HUES64 (cell line): Measurements from ENCODE around the gene FGD5.

Source experiments
- H3K27ac ChIP-seq: 2 replicates; pipeline ENCODE4 v1.7.0; 2013; ENCODE audit warnings: low read depth, low read length, inconsistent platforms
- H3K27me3 ChIP-seq: 2 replicates; pipeline ENCODE4 v1.6.1; 2013; ENCODE audit warnings: mild to moderate bottlenecking, low read length; ENCODE audit not compliant: insufficient read depth
- H3K36me3 ChIP-seq: 2 replicates; pipeline ENCODE4 v1.6.1; 2013; ENCODE audit warnings: mild to moderate bottlenecking, low read length; ENCODE audit not compliant: insufficient read depth
- H3K4me1 ChIP-seq: 2 replicates; pipeline ENCODE4 v1.6.1; 2013; ENCODE audit warnings: mild to moderate bottlenecking, low read length, moderate library complexity; ENCODE audit not compliant: insufficient read depth
- H3K4me3 ChIP-seq: 2 replicates; pipeline ENCODE4 v1.5.1; 2013; ENCODE audit warnings: mild to moderate bottlenecking, low read length, moderate library complexity
- H3K9ac ChIP-seq: 2 replicates; pipeline ENCODE4 v1.6.1; 2013; ENCODE audit warnings: mild to moderate bottlenecking, low read depth, low read length
- H3K9me3 ChIP-seq: 2 replicates; pipeline ENCODE4 v1.6.1; 2013; ENCODE audit warnings: low read depth, low read length; ENCODE audit not compliant: insufficient read depth
- WGBS: fragments of 150-250, 120-280 bp; methylation state at CpG from one replicate; pipeline ENCODE4 v1.1.7; 2013; ENCODE audit warnings: missing lambda C conversion rate; 5-methylcytosine and 5-hydroxymethylcytosine counted together

FGD5 gene

DNA sequence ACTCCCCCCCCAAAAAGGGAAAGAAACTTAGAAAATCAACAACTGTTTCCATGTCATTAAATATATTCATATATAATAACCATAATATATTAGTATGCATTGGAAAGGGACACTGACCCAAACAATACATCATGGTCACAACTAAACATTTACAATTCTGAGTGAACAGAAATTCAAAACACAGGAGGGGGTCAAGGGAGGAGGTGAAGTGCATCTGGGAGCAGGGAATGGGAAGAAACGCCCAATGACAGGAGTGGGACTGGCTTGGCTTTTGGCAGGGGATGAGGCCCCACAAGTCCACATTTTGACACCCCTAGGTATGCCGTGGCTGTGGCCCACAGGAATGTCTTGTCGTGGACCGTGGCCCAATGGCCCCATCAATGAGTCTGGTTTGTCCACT lies 41.1 kb downstream of the FGD5 start:
- Histone ChIP-seq H3K4me3 (no peak overlapping the region), H3K4me1 (peaks cover 12% of the 10 kb centered on the region), H3K27ac (no peak overlapping the region), H3K36me3 (no peaks in the 10 kb centered on the region), H3K9ac (no peak overlapping the region), H3K9me3 (no peaks in the 10 kb centered on the region), H3K27me3 (no peaks in the 10 kb centered on the region)
- 93% methylated on average over 4 of the region's 4 CpGs for WGBS

DNA sequence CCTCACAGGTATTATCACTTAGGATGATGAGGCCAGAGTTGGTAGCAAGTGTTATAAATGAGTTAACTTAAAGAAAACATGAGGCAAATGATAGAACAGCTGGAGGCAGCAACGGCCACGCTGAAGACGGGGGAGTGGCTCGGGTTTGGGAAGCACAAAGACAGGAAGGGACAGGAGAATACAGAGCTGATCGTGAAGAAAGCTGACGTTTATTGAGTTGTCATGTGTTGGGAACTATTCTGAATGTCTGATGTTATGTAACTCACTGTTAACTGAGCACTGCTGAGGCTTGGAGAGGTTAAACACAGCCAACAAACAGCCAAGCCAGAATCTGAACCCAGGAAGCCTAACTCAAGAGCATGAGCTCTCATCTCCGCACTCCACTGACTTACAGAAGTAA lies 42.3 kb downstream of the FGD5 start:
- Histone ChIP-seq H3K9ac (no peak overlapping the region), H3K4me1 (peaks cover 12% of the 10 kb centered on the region), H3K9me3 (no peaks in the 10 kb centered on the region), H3K27ac (no peak overlapping the region), H3K4me3 (no peak overlapping the region), H3K36me3 (no peaks in the 10 kb centered on the region), H3K27me3 (no peaks in the 10 kb centered on the region)
- 62% methylated on average over 7 of the region's 7 CpGs for WGBS

DNA sequence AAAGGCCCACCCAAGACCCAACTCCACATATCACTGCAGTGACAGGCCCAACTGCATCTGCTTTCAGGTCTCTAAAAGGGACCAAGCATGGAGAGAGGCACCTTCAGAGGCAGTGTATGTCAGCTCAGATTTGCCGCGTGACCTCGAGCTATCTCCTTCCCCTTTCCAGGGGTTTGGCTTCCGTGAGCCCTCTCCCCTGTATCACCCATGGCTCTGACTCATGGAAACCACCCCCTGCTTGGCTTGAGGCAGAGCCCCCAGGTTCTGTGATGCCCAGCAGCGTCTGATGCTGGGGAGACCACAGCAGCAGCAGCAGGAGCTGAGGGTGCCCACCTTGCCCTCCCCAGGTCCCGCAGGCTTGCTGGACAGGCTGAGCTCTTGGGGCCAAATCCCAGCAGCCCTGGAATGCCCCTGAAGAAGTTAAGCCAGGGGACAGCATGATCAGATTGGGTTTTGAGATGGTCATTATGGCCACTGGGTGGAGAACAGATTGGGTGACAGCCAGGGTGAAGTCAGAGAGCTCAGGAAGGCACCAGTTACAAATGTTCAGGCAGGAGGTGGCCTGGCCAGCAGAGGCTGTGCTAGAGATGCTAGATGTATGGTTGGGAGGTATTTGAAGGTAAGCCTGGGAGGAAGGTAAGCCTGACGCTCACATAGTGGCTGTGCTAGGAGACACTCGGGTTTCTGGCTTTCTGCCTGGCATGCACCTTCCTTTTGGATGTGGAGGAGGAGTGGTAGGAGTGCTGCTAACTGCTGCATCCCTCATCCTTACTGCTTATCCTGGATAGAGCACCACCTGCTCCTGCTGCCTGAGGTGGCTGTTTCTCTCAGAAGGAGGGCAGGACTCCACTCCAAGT lies 42.9 kb downstream of the FGD5 start:
- H3K27ac ChIP-seq, result no peak overlapping the region
- no peaks in the 10 kb centered on the region for H3K27me3 ChIP-seq
- no peak overlapping the region for H3K4me3 ChIP-seq
- WGBS, result 88% methylated on average over 8 of the region's 8 CpGs
- H3K36me3 ChIP-seq, result no peaks in the 10 kb centered on the region
- H3K4me1 ChIP-seq, result peaks cover 12% of the 10 kb centered on the region
- H3K9me3 ChIP-seq, result no peaks in the 10 kb centered on the region
- H3K9ac ChIP-seq, result no peak overlapping the region

DNA sequence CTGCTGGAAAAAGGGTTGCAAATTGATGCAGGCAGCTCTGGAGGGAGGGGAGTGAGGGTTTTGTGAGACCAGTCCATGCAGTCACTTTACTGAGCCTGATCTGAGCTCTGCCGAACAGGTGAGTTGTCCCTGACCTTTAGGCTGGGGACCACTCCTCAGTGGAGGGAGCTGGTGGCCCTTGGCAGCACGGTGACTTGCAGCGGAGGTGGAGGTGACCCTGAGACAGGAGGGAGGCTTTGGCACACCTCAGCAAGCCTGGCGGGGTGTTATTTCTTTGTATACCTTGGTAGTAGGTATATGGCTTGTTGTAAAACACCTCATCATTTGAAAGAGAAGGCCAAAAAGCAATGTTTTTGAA lies 43.5 kb downstream of the FGD5 start:
- Histone ChIP-seq H3K27me3 (no peaks in the 10 kb centered on the region), H3K4me1 (peaks cover 12% of the 10 kb centered on the region)
- WGBS, result 93% methylated on average over 4 of the region's 4 CpGs

DNA sequence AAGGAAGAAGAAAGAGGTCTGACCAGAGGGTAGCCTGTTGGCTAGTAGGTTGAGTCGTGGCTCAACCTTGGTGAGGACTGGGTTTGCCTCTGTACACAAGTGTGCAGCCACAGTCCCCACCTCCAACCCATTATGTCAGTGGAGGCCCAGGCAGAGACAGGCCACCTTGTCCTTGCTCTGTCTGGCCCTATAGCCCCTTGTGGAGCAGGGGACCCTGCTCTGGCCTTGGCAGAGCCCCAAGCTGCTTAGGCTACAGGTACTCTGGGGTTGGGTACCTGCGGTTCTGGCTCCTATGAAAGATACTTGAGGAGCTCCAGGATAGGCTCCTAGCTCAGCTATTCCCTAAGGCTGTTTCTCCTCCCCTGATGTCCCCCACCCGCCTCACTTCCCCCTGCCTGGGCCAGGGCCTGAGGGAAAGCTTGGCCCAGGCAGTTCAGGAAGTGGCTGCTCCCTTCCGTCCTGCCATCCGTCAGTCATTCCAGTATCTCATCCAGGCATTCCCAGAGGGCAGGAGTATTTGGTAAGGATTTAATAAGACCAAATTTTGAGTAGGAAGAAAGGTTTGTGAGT lies 44.0 kb downstream of the FGD5 start:
- no peaks in the 10 kb centered on the region for H3K36me3 ChIP-seq
- peaks cover 14% of the 10 kb centered on the region for H3K4me1 ChIP-seq
- no peak overlapping the region for H3K9ac ChIP-seq
- no peaks in the 10 kb centered on the region for H3K9me3 ChIP-seq
- H3K4me3 ChIP-seq, result no peak overlapping the region
- H3K27me3 ChIP-seq, result no peaks in the 10 kb centered on the region
- WGBS, result 76% methylated on average over 5 of the region's 5 CpGs
- no peak overlapping the region for H3K27ac ChIP-seq

More for the DNA sequence above, 43.5 kb downstream of the FGD5 start:
- no peak overlapping the region for H3K4me3 ChIP-seq
- H3K9me3 ChIP-seq, result no peaks in the 10 kb centered on the region
- H3K36me3 ChIP-seq, result no peaks in the 10 kb centered on the region
- no peak overlapping the region for H3K9ac ChIP-seq
- no peak overlapping the region for H3K27ac ChIP-seq

DNA sequence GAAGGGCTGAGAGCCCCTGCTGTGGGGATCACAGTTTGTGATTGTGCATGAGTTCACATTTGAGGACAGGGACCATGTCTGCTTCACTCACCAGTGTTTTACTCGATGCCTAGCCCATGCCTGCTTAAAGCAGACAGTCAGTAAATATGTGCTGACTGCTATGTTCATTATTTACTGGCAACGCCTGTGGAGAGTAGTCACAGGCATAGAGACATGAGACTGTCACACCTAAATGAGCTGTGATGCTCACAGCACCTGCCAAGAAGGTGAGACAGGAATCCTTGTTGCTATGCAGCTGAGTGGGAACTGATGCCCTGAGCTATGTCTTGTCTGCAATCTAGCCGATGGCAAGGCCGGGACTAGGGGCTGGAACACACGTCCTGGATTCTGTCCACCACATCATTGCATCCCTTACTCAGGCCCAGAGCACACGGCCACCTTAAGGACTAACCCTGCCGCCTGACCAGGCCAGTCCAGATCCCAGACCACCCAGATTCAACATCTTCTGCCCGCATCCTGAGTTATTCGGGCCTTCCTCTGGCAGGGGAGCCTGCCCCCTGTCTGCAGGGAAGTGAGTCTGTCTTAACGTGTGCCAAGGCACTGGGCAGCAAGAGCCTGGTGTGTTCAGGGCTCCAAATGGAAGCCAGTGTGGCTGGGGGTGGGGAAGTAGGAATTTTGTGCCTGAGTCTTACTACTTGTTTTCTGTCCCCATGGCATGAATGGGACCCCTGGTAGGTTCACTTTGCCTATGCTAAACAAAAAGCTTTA lies 44.8 kb downstream of the FGD5 start:
- no peak overlapping the region for H3K4me3 ChIP-seq
- no peaks in the 10 kb centered on the region for H3K9me3 ChIP-seq
- WGBS, result 63% methylated on average over 10 of the region's 10 CpGs

DNA sequence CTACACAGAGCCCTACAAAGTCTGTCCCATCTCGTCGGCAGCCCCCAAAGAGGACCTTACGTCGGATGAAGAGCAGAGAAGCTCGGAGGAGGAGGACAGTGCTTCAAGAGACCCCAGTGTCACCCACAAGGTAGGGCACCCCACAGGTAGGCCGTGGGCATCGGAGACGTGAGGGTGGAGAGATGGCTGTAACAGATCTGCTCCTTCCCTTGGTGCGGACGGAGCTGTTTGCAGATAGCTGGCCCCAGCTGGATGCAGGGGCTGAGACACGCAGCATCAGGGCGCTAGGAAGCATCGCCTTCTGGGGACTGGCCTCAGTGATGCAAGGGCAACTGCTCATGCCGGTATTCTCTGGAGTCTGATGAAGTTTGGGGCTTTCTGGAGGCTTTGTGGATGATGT lies 45.4 kb downstream of the FGD5 start:
- no peak overlapping the region for H3K27ac ChIP-seq
- H3K9me3 ChIP-seq, result no peaks in the 10 kb centered on the region
- peaks cover 16% of the 10 kb centered on the region for H3K4me1 ChIP-seq
- no peaks in the 10 kb centered on the region for H3K36me3 ChIP-seq
- H3K4me3 ChIP-seq, result no peak overlapping the region
- H3K9ac ChIP-seq, result no peak overlapping the region
- WGBS, result 77% methylated on average over 14 of the region's 14 CpGs
- H3K27me3 ChIP-seq, result no peaks in the 10 kb centered on the region

More for the DNA sequence above, 44.8 kb downstream of the FGD5 start:
- no peaks in the 10 kb centered on the region for H3K36me3 ChIP-seq
- H3K9ac ChIP-seq, result no peak overlapping the region
- H3K27me3 ChIP-seq, result no peaks in the 10 kb centered on the region
- H3K4me1 ChIP-seq, result peaks cover 16% of the 10 kb centered on the region
- no peak overlapping the region for H3K27ac ChIP-seq

DNA sequence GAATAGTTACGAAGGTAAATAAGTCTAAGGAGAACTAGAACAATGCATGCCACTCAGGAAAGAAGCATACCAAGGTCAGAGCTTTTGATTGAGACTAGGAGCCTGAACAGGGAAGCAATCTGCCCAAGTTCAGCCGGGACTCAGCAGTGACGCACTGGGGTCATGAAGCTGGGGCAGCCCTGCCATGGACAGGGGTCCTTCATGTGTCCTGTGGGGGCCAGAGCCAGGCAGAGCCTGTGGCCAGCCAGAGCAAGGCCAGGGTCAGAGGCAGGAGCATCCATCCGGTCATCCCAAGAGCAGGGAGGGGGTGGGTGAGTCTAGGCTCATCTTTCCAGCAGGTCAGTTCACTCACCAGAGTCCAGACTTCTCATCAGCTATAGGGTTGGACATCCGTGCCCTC lies 47.9 kb downstream of the FGD5 start:
- no peaks in the 10 kb centered on the region for H3K9me3 ChIP-seq
- 94% methylated on average over 5 of the region's 5 CpGs for WGBS
- H3K4me1 ChIP-seq, result peaks cover 16% of the 10 kb centered on the region
- H3K27me3 ChIP-seq, result no peaks in the 10 kb centered on the region
- H3K4me3 ChIP-seq, result no peak overlapping the region
- H3K9ac ChIP-seq, result no peak overlapping the region
- no peak overlapping the region for H3K27ac ChIP-seq
- no peaks in the 10 kb centered on the region for H3K36me3 ChIP-seq

DNA sequence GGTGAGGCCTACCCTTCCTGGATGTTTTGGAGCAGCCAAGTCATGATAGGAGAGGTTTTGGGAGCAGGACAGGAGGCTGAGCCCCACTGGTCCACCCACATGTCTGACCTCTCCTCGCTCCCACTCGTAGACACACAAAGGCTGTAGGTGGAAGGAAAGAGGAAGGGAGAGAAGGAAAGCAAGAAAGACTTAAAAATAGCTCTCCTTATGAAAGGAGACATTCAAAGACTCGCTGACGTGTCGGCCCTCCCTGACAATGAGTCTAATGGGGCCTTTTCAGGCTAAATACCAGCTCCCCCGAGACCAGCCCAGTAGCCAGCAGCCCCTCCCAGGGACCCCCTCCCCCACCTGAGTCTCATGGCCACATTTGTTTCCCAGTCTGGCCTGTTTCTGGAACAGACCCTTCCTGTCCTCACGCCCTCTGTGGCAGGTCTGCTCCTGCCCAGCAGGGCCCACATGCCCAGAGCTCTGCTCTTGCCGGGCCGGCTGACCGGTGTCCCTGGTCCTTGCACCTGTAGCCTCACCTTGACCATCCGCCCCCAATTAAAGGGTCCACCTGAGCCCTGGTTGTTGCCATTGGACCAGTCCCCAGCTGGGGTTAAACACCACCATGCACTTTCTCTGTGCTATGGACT lies 49.3 kb downstream of the FGD5 start:
- Histone ChIP-seq H3K9ac (no peak overlapping the region), H3K9me3 (no peaks in the 10 kb centered on the region), H3K27me3 (no peaks in the 10 kb centered on the region), H3K4me3 (no peak overlapping the region), H3K36me3 (no peaks in the 10 kb centered on the region), H3K4me1 (peaks cover 15% of the 10 kb centered on the region), H3K27ac (no peak overlapping the region)
- WGBS, result 88% methylated on average over 11 of the region's 11 CpGs

DNA sequence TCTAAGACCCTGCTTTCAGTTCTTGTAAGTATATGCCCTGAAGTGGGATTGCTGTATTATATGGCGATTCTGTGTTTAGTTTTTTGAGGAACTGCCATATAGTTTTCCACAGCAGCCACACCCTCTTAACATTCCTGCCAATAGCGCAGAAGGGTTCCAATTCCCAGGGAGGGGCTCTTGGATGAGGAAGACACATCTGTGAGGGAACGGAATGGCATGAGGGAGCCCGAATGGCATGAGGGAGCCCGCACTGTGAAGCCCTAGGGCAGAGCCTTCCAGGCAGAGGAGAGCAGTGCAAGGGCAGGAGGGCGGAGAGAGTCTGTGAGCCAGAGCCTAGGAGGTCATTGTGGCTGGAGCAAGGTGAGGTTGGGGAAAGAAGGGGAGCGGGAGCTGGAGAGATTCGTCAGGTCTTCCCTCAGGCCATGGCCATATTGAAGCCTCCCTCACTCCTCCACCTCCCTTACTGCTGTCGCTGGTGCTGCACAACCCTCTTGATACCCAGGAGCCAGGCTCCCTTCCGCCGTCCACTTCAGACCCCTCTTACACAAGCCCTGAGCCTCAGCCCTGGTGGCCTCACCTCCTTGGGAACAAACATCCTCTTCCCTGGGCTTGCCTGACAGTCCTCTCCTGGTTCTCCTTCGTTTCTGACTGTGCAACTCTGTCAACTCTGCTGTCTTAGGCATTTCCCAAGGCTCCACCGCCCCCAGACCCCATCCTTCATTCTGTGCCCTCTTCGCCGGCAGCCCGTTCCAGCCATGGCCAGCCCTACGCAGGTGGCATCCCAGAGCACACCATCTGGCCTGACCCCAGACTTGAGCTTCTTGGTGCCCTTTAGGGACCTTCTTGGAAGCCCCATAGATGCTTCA lies 51.4 kb downstream of the FGD5 start:
- Histone ChIP-seq H3K27ac (no peak overlapping the region), H3K4me3 (no peak overlapping the region), H3K9me3 (no peaks in the 10 kb centered on the region), H3K4me1 (peaks cover 4% of the 10 kb centered on the region; the same call in 1 of the 2 replicates), H3K27me3 (no peaks in the 10 kb centered on the region), H3K36me3 (no peaks in the 10 kb centered on the region), H3K9ac (no peak overlapping the region)
- WGBS, result 89% methylated on average over 17 of the region's 17 CpGs
